GM23338 (cell line): ENCODE measurements around the gene FAAH2.

Experiments
- CREB1 ChIP-seq: fragments of 250-450 bp; sonication (Bioruptor Pico); IDR thresholded peaks from 2 replicates; pipeline ENCODE4 v1.5.0; 2020; ENCODE audit warnings: low read depth, mild to moderate bottlenecking, moderate library complexity
- CTCF ChIP-seq, 2 experiments: fragments of 200-600 bp in 1 of 2; sonication (generic) in 1 of 2; conservative IDR thresholded peaks; 2 replicates each; pipeline versions ENCODE4 v1.5.1 to v1.6.1; 2016 to 2017; ENCODE audit warnings: antibody characterized with exemption in 2 of 2, low read depth in 2 of 2, mild to moderate bottlenecking in 2 of 2, moderate library complexity in 1 of 2
- EZH2 ChIP-seq: fragments of 200-600 bp; sonication (generic); IDR thresholded peaks from one replicate; pipeline ENCODE4 v1.8.0; 2017; ENCODE audit warnings: antibody characterized with exemption, mild to moderate bottlenecking, low read depth; ENCODE audit not compliant: unreplicated experiment
- REST ChIP-seq: IDR thresholded peaks from one replicate; pipeline ENCODE4 v1.6.1; 2018; ENCODE audit warnings: antibody characterized with exemption; ENCODE audit not compliant: unreplicated experiment

GRCh38 chrX:57406149-57406548, 119.6 kb downstream of the FAAH2 start:
- no peak for TF ChIP-seq CTCF (conservative IDR thresholded peaks at IDR 0.05; ENCODE audit: low read depth in 2 of 2)
- no peak for TF ChIP-seq REST
- no peak for TF ChIP-seq CREB1 (CRISPR knock-in tag)
- no peak for TF ChIP-seq EZH2
